Measurements from ENCODE around the gene FIS1. TPM values are rescaled to one million over a fixed set of nuclear protein-coding genes. Genes with fewer than 3 reads are reported as not detected.
"Not testable (repeated sequence)": the region's sequence is repeated elsewhere in the genome, so short reads cannot be mapped to it uniquely, and the experiment has no call there.

The FIS1 gene
- total RNA-seq, result 266 TPM

DNA sequence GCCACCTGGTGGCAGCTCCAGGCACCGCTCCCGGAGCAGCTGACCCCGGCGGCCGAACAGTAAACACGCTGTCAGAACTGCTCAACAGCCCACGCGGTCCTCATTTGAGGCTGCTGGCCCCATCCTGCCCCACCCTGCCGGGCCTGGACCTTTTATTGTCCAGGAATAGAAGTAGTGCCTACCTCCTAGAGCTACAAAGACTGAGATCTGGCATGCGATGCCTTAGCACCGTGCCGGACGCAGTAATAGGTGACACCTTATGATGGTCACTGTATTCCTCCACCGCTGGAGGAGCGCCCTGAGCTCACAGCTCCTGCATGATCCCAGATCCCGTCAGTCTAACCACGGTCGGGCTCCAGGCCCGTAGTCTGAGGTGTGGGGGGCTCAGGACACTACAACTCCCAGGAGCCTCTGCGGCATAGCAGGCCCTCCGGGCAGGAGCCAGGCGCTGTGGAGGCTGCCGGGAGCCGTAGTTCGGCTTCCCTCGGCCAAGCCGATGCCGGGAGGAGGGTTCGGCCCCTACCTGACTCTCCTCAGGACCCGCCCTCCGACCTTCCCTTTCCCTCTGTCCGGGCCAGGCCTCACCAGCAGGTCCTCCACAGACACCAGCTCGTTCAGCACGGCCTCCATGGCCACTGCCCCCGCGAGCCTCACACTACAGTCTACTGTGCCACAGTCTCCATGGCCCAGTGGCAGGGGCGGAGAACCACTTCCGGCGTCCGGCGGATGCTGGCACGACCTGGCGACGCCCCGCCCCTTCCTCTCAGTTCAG, at the start of gene FIS1:
TSS of gene FIS1 (minus strand) at position 707 of the 772 bp plus-strand sequence. CDS start at position 630, 77 bp downstream.
- Histone ChIP-seq H3K4me1 (peaks cover 0 to 14% of the 10 kb centered on the region in 2 donors), H3K27ac (peak within 1 kb of the TSS; percentile 95 to 97), H3K36me3 (peaks cover 14 to 18% of the 10 kb centered on the region in 2 donors), H3K9me3 (no peaks in the 10 kb centered on the region), H3K27me3 (no peaks in the 10 kb centered on the region), H3K4me3 (peak within 1 kb of the TSS; percentile 77 to 94)
- peak; percentile 92 to 95 (median 95) for TF ChIP-seq CTCF (IDR thresholded peaks at IDR 0.05)
- intact Hi-C loops (cut with DNase I), result loop anchor here (1.0 to 10.0 kb wide), 7 partner anchors 8 to 1330 kb away; partner anchors contain the start of genes POP7, PPP1R35, TRIM4 and UFSP1
- DNase-seq (ENCODE audit: low spot score in 2 of 2), result peak; percentile 76 to 95

GRCh38 chr7:101294039-101294831, 49.4 kb upstream of the FIS1 start:
- no peaks in the 10 kb centered on the region for H3K4me1 ChIP-seq
- H3K27me3 ChIP-seq, result no peaks in the 10 kb centered on the region
- no peak for TF ChIP-seq CTCF (IDR thresholded peaks at IDR 0.05)
- DNase-seq (ENCODE audit: low spot score in 2 of 2), result no peak
- no peaks in the 10 kb centered on the region for H3K36me3 ChIP-seq
- H3K4me3 ChIP-seq, result no peak overlapping the region
- H3K9me3 ChIP-seq, result no peaks in the 10 kb centered on the region
- H3K27ac ChIP-seq, result no peak overlapping the region
- intact Hi-C loops (cut with DNase I), result no loop called here

DNA sequence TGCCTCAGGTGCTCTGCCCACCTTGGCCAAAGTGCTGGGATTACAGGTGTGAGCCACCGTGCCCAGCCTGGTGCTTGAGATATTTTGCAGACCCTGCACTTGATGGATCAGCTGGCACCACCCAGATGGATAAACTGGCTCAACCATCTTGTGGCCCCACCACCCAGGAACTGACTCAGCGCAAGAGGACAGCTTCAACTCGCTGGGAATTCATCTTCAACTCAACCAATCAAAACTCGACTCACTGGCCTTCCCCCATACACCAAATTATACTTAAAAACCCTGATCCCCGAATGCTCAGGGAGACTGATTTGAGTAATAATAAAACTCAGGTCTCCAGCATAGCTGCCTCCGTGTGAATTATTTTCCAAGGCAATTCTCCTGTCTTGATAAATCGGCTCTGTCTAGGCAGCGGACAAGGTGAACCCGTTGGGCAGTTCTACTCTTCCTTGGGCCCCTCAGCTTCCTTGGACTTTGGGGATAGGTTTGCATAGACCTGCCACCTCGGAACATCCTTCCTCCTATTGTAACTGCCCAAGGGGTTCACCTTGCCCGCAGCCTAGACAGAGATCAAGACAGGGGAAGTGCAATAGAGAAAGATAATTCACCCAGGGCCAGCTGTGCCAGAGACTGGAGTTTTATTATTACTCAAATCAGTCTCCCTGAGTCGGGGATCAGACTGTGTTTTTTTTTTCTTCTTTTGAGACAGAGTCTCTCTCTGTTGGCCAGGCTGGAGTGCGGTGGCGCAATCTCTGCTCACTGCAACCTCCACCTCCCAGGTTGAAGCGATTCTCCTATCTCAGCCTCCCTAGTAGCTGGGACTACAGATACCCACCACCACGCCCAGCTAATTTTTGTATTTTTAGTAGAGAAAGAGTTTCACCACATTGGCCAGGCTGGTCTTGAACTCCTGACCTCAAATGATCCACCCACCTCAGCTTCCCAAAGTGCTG, 48.5 kb upstream of the FIS1 start:
- H3K4me1 ChIP-seq; H3K27ac ChIP-seq; intact Hi-C loops (cut with DNase I); DNase-seq (ENCODE audit: low spot score in 2 of 2); H3K36me3 ChIP-seq; H3K27me3 ChIP-seq; H3K9me3 ChIP-seq; H3K4me3 ChIP-seq: not testable (repeated sequence)

GRCh38 chr7:101292566-101292965, 47.7 kb upstream of the FIS1 start:
- H3K27ac ChIP-seq; H3K4me3 ChIP-seq; intact Hi-C loops (cut with DNase I); H3K36me3 ChIP-seq; H3K9me3 ChIP-seq; DNase-seq (ENCODE audit: low spot score in 2 of 2); H3K27me3 ChIP-seq; H3K4me1 ChIP-seq: not testable (repeated sequence)

- H3K4me1 ChIP-seq; intact Hi-C loops (cut with DNase I); H3K4me3 ChIP-seq; H3K36me3 ChIP-seq; H3K27ac ChIP-seq; H3K27me3 ChIP-seq; H3K9me3 ChIP-seq: not testable (repeated sequence)
- DNase-seq (ENCODE audit: low spot score in 2 of 2), result peak in 1 of 2 donors; percentile 72
- peak in 2 of 3 experiments; percentile 66 to 67 for TF ChIP-seq CTCF (IDR thresholded peaks at IDR 0.05)
These were observed 45.5 kb upstream of the FIS1 start for GRCh38 chr7:101290186-101291037.

DNA sequence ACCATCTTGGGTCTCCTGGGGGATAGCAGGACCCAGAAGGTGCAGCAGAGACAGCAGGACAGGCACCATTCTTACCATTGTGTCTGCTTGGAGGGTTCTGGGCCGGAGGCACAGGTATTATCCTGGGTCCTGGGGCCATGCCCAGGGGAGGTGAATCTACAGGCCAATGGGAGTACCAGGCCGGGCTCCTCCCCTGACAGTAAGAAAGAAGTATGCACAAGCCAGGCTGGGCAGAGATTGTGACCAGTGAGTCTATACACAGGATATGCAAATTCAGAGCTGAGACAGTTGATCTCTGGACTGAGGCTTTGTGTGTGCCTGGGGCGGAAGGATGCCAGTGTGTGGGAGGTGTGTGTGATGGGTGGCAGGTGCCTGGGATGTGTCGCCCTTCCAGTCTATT, 44.8 kb upstream of the FIS1 start:
- intact Hi-C loops (cut with DNase I); H3K27ac ChIP-seq: not testable (repeated sequence)

More for the DNA sequence above, 44.8 kb upstream of the FIS1 start:
- H3K9me3 ChIP-seq; H3K36me3 ChIP-seq; H3K4me1 ChIP-seq; H3K4me3 ChIP-seq; H3K27me3 ChIP-seq; DNase-seq (ENCODE audit: low spot score in 2 of 2): not testable (repeated sequence)

Data from ascending aorta (tissue), 2 donors.